ENCODE measurements around the gene CUBN. TPM values are rescaled to one million over a fixed set of nuclear protein-coding genes. Genes with fewer than 3 reads are reported as not detected.

Gene CUBN
- total RNA-seq, 1 donor = 1.1 TPM

- Histone ChIP-seq H3K4me2 (ENCODE audit: insufficient read depth, low read length) (no peak overlapping the region), H3K79me2 (ENCODE audit: insufficient read depth, low read length) (no peaks in the 10 kb centered on the region), H2AFZ (ENCODE audit: low read length) (no peak overlapping the region), H3K27ac (ENCODE audit: low read depth, low read length) (no peak overlapping the region), H3K36me3 (ENCODE audit: insufficient read depth, low read length) (no peaks in the 10 kb centered on the region), H3K4me3 (ENCODE audit: insufficient read depth, low read length) (no peak overlapping the region), H3K4me1 (ENCODE audit: insufficient read depth, low read length) (no peaks in the 10 kb centered on the region), H4K20me1 (ENCODE audit: insufficient read depth, low read length) (no peaks in the 10 kb centered on the region), H3K9me3 (ENCODE audit: low read depth, low read length) (no peaks in the 10 kb centered on the region), H3K27me3 (ENCODE audit: insufficient read depth, low read length) (no peaks in the 10 kb centered on the region)
- DNase-seq (ENCODE audit: insufficient read length, low spot score, missing footprints) = no peak
- no peak for TF ChIP-seq CTCF (IDR thresholded peaks at IDR 0.05; ENCODE audit: extremely low read depth, low read depth, low read length)
Observed at GRCh38 chr10:16923309-16923708, 206.3 kb downstream of the CUBN start.

- no peak overlapping the region for H3K4me3 ChIP-seq (ENCODE audit: insufficient read depth, low read length)
- no peaks in the 10 kb centered on the region for H3K9me3 ChIP-seq (ENCODE audit: low read depth, low read length)
- no peak overlapping the region for H3K4me2 ChIP-seq (ENCODE audit: insufficient read depth, low read length)
- H2AFZ ChIP-seq (ENCODE audit: low read length) = peak overlapping the region; percentile 36
- no peaks in the 10 kb centered on the region for H3K27me3 ChIP-seq (ENCODE audit: insufficient read depth, low read length)
- H3K4me1 ChIP-seq (ENCODE audit: insufficient read depth, low read length) = no peaks in the 10 kb centered on the region
- H3K27ac ChIP-seq (ENCODE audit: low read depth, low read length) = no peak overlapping the region
- H3K79me2 ChIP-seq (ENCODE audit: insufficient read depth, low read length) = no peaks in the 10 kb centered on the region
- no peaks in the 10 kb centered on the region for H4K20me1 ChIP-seq (ENCODE audit: insufficient read depth, low read length)
- no peak for TF ChIP-seq CTCF (IDR thresholded peaks at IDR 0.05; ENCODE audit: extremely low read depth, low read depth, low read length)
- DNase-seq (ENCODE audit: insufficient read length, low spot score, missing footprints) = no peak
- H3K36me3 ChIP-seq (ENCODE audit: insufficient read depth, low read length) = no peaks in the 10 kb centered on the region
Observed at GRCh38 chr10:16919121-16919982, 210.3 kb downstream of the CUBN start.

GRCh38 chr10:16916496-16916895, 213.1 kb downstream of the CUBN start:
- Histone ChIP-seq H3K4me3 (ENCODE audit: insufficient read depth, low read length) (no peak overlapping the region), H3K9me3 (ENCODE audit: low read depth, low read length) (no peaks in the 10 kb centered on the region), H3K79me2 (ENCODE audit: insufficient read depth, low read length) (no peaks in the 10 kb centered on the region), H3K4me1 (ENCODE audit: insufficient read depth, low read length) (no peaks in the 10 kb centered on the region), H2AFZ (ENCODE audit: low read length) (no peak overlapping the region), H3K27me3 (ENCODE audit: insufficient read depth, low read length) (no peaks in the 10 kb centered on the region), H3K4me2 (ENCODE audit: insufficient read depth, low read length) (no peak overlapping the region), H3K27ac (ENCODE audit: low read depth, low read length) (no peak overlapping the region), H4K20me1 (ENCODE audit: insufficient read depth, low read length) (no peaks in the 10 kb centered on the region), H3K36me3 (ENCODE audit: insufficient read depth, low read length) (no peaks in the 10 kb centered on the region)
- TF ChIP-seq CTCF (IDR thresholded peaks at IDR 0.05; ENCODE audit: extremely low read depth, low read depth, low read length) = no peak
- DNase-seq (ENCODE audit: insufficient read length, low spot score, missing footprints) = peak; percentile 14

DNA sequence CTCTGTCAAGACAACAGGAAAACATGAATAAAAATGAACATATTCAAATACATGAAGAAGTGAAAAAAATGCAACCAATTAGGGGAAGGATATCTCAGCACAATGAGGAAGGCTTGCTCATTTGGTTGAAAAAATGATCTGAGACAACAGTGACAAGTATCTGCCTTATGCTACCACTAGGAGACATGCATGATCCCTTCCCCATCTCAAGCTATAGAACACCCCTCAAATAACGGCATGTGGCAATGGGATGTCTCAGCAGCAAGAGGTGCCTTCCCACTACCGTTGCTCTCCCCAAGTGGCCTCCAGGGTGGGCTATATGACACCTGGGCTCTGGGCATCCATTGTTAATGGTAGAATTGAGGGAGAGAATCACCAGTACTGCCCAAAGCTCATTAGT, 214.3 kb downstream of the CUBN start:
- DNase-seq (ENCODE audit: insufficient read length, low spot score, missing footprints) = no peak
- Histone ChIP-seq H3K4me3 (ENCODE audit: insufficient read depth, low read length) (no peak overlapping the region), H3K36me3 (ENCODE audit: insufficient read depth, low read length) (no peaks in the 10 kb centered on the region), H3K27ac (ENCODE audit: low read depth, low read length) (no peak overlapping the region), H3K9me3 (ENCODE audit: low read depth, low read length) (no peaks in the 10 kb centered on the region), H4K20me1 (ENCODE audit: insufficient read depth, low read length) (no peaks in the 10 kb centered on the region), H2AFZ (ENCODE audit: low read length) (no peak overlapping the region), H3K4me1 (ENCODE audit: insufficient read depth, low read length) (peaks cover 1% of the 10 kb centered on the region), H3K79me2 (ENCODE audit: insufficient read depth, low read length) (no peaks in the 10 kb centered on the region), H3K4me2 (ENCODE audit: insufficient read depth, low read length) (no peak overlapping the region), H3K27me3 (ENCODE audit: insufficient read depth, low read length) (no peaks in the 10 kb centered on the region)
- no peak for TF ChIP-seq CTCF (IDR thresholded peaks at IDR 0.05; ENCODE audit: extremely low read depth, low read depth, low read length)
